ENCODE data around the gene DNAJB12. TPM values are rescaled to one million over a fixed set of nuclear protein-coding genes. Genes with fewer than 3 reads are reported as not detected.
A peak's percentile ranks its signal among the peaks of the same experiment; 100 is the strongest.

The DNAJB12 gene
- total and polyA plus RNA-seq, 10 of the 15 experiments (the other 5 are each of a cell fraction or from before 2014, with no cell fraction given), result 4.6 to 31.6 (median 18.8) TPM

DNA sequence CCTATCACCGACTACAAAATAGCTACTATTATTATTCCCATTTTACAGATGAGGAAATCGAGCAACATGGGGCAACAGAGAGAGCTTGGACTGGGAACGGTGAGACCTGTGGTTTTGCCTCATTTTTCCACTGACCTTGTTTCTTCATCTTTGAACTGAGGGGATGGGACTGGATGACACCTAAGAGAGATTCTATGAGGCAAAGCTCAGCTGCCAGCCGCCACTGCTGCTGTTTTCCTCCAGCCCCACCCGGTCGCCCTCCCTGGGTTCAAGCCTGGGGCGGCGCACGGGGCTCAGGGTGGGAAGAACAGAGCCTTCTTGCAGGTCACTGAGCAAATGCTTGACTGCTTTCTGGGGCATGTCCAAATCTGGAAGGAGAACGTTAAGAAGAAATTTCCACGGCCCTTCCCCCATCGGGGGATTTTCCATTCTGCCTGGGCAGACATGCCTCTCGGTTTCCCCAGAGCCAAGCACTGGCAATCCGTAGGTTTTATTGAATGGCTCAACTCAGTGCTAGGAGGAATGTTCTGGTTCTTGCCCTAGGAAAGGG lies 68.7 kb downstream of the DNAJB12 start (continued):
- TF ChIP-seq MEF2B (IDR thresholded peaks at IDR 0.05; ENCODE audit: partially characterized antibody, poor library complexity, severe bottlenecking) (no peak), PRDM15 (CRISPR knock-in tag; IDR thresholded peaks at IDR 0.05) (no peak)

GRCh38 chr10:72283131-72283530 lies 71.6 kb downstream of the DNAJB12 start:
- Histone ChIP-seq H4K20me1 (ENCODE audit: control insufficient read depth, insufficient read depth) (no peaks in the 10 kb centered on the region), H3K9me3 (replicated peaks; ENCODE audit: control insufficient read depth, insufficient read depth, low read length) (no peaks in the 10 kb centered on the region; the same call in 1 of the 3 replicates), H3K27ac (ENCODE audit: control insufficient read depth, insufficient read depth) (no peak overlapping the region), H2AFZ (ENCODE audit: control insufficient read depth, low read depth, low read length) (no peak overlapping the region), H3K27me3 (replicated peaks in 1 of 2; ENCODE audit: control insufficient read depth in 2 of 2, insufficient read depth in 2 of 2, low read length in 1 of 2) (no peaks in the 10 kb centered on the region), H3K4me1 (ENCODE audit: control insufficient read depth, insufficient read depth, low read length) (peaks cover 16% of the 10 kb centered on the region), H3K79me2 (ENCODE audit: control insufficient read depth, insufficient read depth, low read length) (no peaks in the 10 kb centered on the region), H3K9ac (ENCODE audit: control insufficient read depth, insufficient read depth, low read length) (no peak overlapping the region), H3K4me3 (no peak overlapping the region), H3K4me2 (ENCODE audit: control insufficient read depth, insufficient read depth) (no peak overlapping the region), H3K36me3 (ENCODE audit: control insufficient read depth in 2 of 2, insufficient read depth in 2 of 2, low read length in 1 of 2) (no peaks in the 10 kb centered on the region)
- no peak for FAIRE-seq
- no peak for DNase-seq (ENCODE audit: low read depth, low spot score)
- WGBS (ENCODE audit: insufficient coverage, insufficient replicate concordance, low lambda C conversion rate, missing lambda C conversion rate), result 69% methylated on average over 3 of the region's 3 CpGs
- SMC1A ChIA-PET (ENCODE audit: uncharacterized antibody, unreplicated experiment), result interaction anchor here (0.8 to 2.3 kb wide), 7 partner anchors 8 to 57 kb away, joined by 3 to 12 read pairs (median 3); no protein-coding TSS in a partner anchor
- ATAC-seq, result no peak
- intact Hi-C loops (cut with micrococcal nuclease; ENCODE audit: unreplicated experiment) (no loop called here), in situ Hi-C loops (cut with MboI) (no loop called here)
- CTCF ChIA-PET, result interaction anchor here (1.0 to 11.3 kb wide), 6 partner anchors 8 to 62 kb away, joined by 3 to 275 read pairs (median 6); partner anchors contain the start of gene DDIT4
- POLR2A ChIA-PET, result interaction anchor here (0.6 to 3.2 kb wide), 8 partner anchors 8 to 1129 kb away, joined by 4 to 17 read pairs (median 8); partner anchors contain the start of gene DDIT4
- RAD21 ChIA-PET (ENCODE audit: unreplicated experiment), result interaction anchor here (1.0 kb wide), 1 partner anchor 14 kb away, joined by 4 read pairs; no protein-coding TSS in a partner anchor
- TF ChIP-seq ZBTB40 (IDR thresholded peaks at IDR 0.05; ENCODE audit: borderline replicate concordance) (peak; percentile 61), SRF (IDR thresholded peaks at IDR 0.05; ENCODE audit: low read depth in 2 of 2, low read length in 2 of 2) (no peak)
- no TSS peak for BruUV-seq (replicated peaks)

All from GM12878 (cell line).